GM23338 (cell line): ENCODE results near the gene ERBB4. TPM values are rescaled to one million over a fixed set of nuclear protein-coding genes. Genes with fewer than 3 reads are reported as not detected.

Experiments
- ATAC-seq: fragments of 200-7000 bp; cut with Tn5 transposase; 3 replicates; pipeline ENCODE4 v1.9.1; 2020
- DNase-seq: peaks from one replicate; pipeline ENCODE4 v3.0.0-alpha.2; 2015; ENCODE audit warnings: low spot score
- H2AFZ ChIP-seq: fragments of 200-600 bp; sonication (generic); 2 replicates; pipeline ENCODE4 v1.8.0; 2016; ENCODE audit warnings: antibody characterized with exemption, mild to moderate bottlenecking, moderate library complexity
- H3F3A ChIP-seq: fragments of 200-600 bp; sonication (generic); replicated peaks from 2 replicates; pipeline ENCODE4 v1.8.0; 2017; ENCODE audit warnings: antibody characterized with exemption, mixed run types, low read depth
- H3K27ac ChIP-seq: fragments of 200-600 bp; sonication (generic); 2 replicates; pipeline ENCODE4 v1.6.1; 2016; ENCODE audit warnings: low read depth
- H3K27me3 ChIP-seq: fragments of 200-600 bp; sonication (generic); 2 replicates; pipeline ENCODE4 v1.8.0; 2016; ENCODE audit warnings: mild to moderate bottlenecking, mixed run types, moderate library complexity; ENCODE audit not compliant: insufficient read depth
- H3K36me3 ChIP-seq: fragments of 200-600 bp; sonication (generic); 2 replicates; pipeline ENCODE4 v1.8.0; 2016; ENCODE audit warnings: mild to moderate bottlenecking; ENCODE audit not compliant: insufficient read depth
- H3K4me1 ChIP-seq: fragments of 200-600 bp; sonication (generic); 2 replicates; pipeline ENCODE4 v1.8.0; 2016; ENCODE audit warnings: mild to moderate bottlenecking, moderate library complexity; ENCODE audit not compliant: insufficient read depth
- H3K4me2 ChIP-seq: fragments of 200-600 bp; sonication (generic); 2 replicates; pipeline ENCODE4 v1.7.1; 2017; ENCODE audit warnings: mixed run types
- H3K4me3 ChIP-seq: fragments of 200-600 bp; sonication (generic); 2 replicates; pipeline ENCODE4 v1.6.1; 2016; ENCODE audit warnings: mixed run types
- H3K79me2 ChIP-seq: fragments of 200-600 bp; sonication (generic); replicated peaks from 2 replicates; pipeline ENCODE4 v1.8.0; 2017; ENCODE audit warnings: mild to moderate bottlenecking; ENCODE audit not compliant: insufficient read depth
- H3K9me2 ChIP-seq: fragments of 200-600 bp; sonication (generic); 2 replicates; pipeline ENCODE4 v1.8.0; 2017; ENCODE audit not compliant: insufficient read depth
- H4K20me1 ChIP-seq: fragments of 200-600 bp; sonication (generic); replicated peaks from 2 replicates; pipeline ENCODE4 v1.8.0; 2017; ENCODE audit warnings: mild to moderate bottlenecking; ENCODE audit not compliant: insufficient read depth
- H3K27ac Mint-ChIP-seq: 2 replicates; pipeline ENCODE4 v1.8.0; 2020; ENCODE audit warnings: inconsistent platforms, mild to moderate bottlenecking, moderate library complexity, mixed read lengths
- H3K27me3 Mint-ChIP-seq: 3 replicates; pipeline ENCODE4 v1.8.0; 2022; ENCODE audit warnings: low read depth, mild to moderate bottlenecking, moderate library complexity, mixed read lengths, inconsistent platforms; ENCODE audit not compliant: insufficient read depth, poor library complexity
- H3K36me3 Mint-ChIP-seq: 3 replicates; pipeline ENCODE4 v1.8.0; 2021; ENCODE audit warnings: low read depth, mild to moderate bottlenecking, inconsistent platforms, moderate library complexity, mixed read lengths
- H3K4me1 Mint-ChIP-seq: 3 replicates; pipeline ENCODE4 v1.8.0; 2020; ENCODE audit warnings: mild to moderate bottlenecking, inconsistent platforms, mixed read lengths
- H3K4me3 Mint-ChIP-seq: 3 replicates; pipeline ENCODE4 v1.8.0; 2021; ENCODE audit warnings: moderate library complexity, mild to moderate bottlenecking, inconsistent platforms, mixed read lengths
- H3K9me3 Mint-ChIP-seq: 3 replicates; pipeline ENCODE4 v1.8.0; 2020; ENCODE audit warnings: moderate library complexity, mild to moderate bottlenecking, inconsistent platforms, mixed read lengths
- CREB1 ChIP-seq: fragments of 250-450 bp; sonication (Bioruptor Pico); IDR thresholded peaks from 2 replicates; pipeline ENCODE4 v1.5.0; 2020; ENCODE audit warnings: low read depth, mild to moderate bottlenecking, moderate library complexity
- CTCF ChIP-seq, 2 experiments: fragments of 200-600 bp in 1 of 2; sonication (generic) in 1 of 2; conservative IDR thresholded peaks; 2 replicates each; pipeline versions ENCODE4 v1.5.1 to v1.6.1; 2016 to 2017; ENCODE audit warnings: antibody characterized with exemption in 2 of 2, low read depth in 2 of 2, mild to moderate bottlenecking in 2 of 2, moderate library complexity in 1 of 2
- ETS1 ChIP-seq: IDR thresholded peaks from 2 replicates; pipeline ENCODE4 v1.6.1; 2016; ENCODE audit warnings: antibody characterized with exemption
- EZH2 ChIP-seq: fragments of 200-600 bp; sonication (generic); IDR thresholded peaks from one replicate; pipeline ENCODE4 v1.8.0; 2017; ENCODE audit warnings: antibody characterized with exemption, mild to moderate bottlenecking, low read depth; ENCODE audit not compliant: unreplicated experiment
- EZH2phosphoT487 ChIP-seq: fragments of 200-600 bp; sonication (generic); IDR thresholded peaks from one replicate; pipeline ENCODE4 v1.8.1; 2018; ENCODE audit warnings: antibody characterized with exemption; ENCODE audit not compliant: unreplicated experiment
- JUNB ChIP-seq: IDR thresholded peaks from one replicate; pipeline ENCODE4 v1.6.1; 2016; ENCODE audit warnings: antibody characterized with exemption; ENCODE audit not compliant: unreplicated experiment
- NANOG ChIP-seq: IDR thresholded peaks from 2 replicates; pipeline ENCODE4 v1.6.1; 2016; ENCODE audit warnings: antibody characterized with exemption, borderline replicate concordance
- POLR2AphosphoS5 ChIP-seq: IDR thresholded peaks from 2 replicates; pipeline ENCODE4 v1.6.1; 2016; ENCODE audit warnings: antibody characterized with exemption, low read depth
- STAT1 ChIP-seq: IDR thresholded peaks from one replicate; pipeline ENCODE4 v1.6.1; 2016; ENCODE audit warnings: antibody characterized with exemption; ENCODE audit not compliant: unreplicated experiment
- ZNF114 ChIP-seq: fragments of 250-450 bp; sonication (Bioruptor Pico); IDR thresholded peaks from 2 replicates; pipeline ENCODE4 v1.5.0; 2020; ENCODE audit warnings: mild to moderate bottlenecking, moderate library complexity
- ZNF331 ChIP-seq: fragments of 250-450 bp; sonication (Bioruptor Pico); IDR thresholded peaks from 2 replicates; pipeline ENCODE4 v1.5.0; 2020; ENCODE audit warnings: low read depth, mild to moderate bottlenecking, moderate library complexity
- ZNF462 ChIP-seq: fragments of 250-450 bp; sonication (Bioruptor Pico); IDR thresholded peaks from 2 replicates; pipeline ENCODE4 v1.5.0; 2020; ENCODE audit warnings: mild to moderate bottlenecking, moderate library complexity
- polyA plus RNA-seq: library from polyadenylated mRNA; unstranded; fragments of >200 nt; fragmentation: Nextera tagmentation; extraction: Ambion mirVana; gene quantifications from 2 replicates; pipeline ENCODE4 v1.2.1, GENCODE V29; 2016
- total RNA-seq: library from RNA; depleted of rRNA; stranded (reverse); fragments of >200 nt; shearing (Covaris generic); gene quantifications from 2 replicates; pipeline ENCODE4 v1.2.3, GENCODE V29; 2014
- TF ChIP-seq, protein P1 (sequence below): IDR thresholded peaks from one replicate; pipeline ENCODE4 v1.6.1; 2018; ENCODE audit warnings: antibody characterized with exemption; ENCODE audit not compliant: unreplicated experiment

ERBB4 gene
- total and polyA plus RNA-seq, 2 experiments from 2014 or later: 0.73 to 1.1 TPM

DNA sequence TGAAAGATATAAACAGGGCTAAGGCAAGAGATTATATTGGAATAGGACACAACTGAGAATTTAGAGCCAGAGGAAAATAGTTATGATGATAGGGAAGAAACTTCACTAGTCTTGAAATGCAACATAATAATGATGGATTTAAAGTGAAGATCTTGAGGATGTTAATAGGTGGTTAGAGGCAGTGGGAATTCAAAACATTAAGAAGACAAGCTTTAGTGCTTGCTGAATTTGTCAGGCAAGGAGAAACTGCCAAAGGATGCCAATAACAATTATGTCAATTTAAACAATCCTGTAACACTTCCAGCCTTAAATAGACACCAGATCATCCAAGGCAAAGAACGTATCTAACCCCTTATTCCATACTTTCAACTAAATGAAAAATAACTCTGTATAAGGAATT is 330.1 kb downstream of the ERBB4 start:
- DNase-seq (no peak), ATAC-seq (no peak)
- Mint-ChIP-seq H3K4me1 (no peaks in the 10 kb centered on the region; the same call in 2 of the 3 replicates), H3K27ac (no peak overlapping the region), H3K9me3 (no peaks in the 10 kb centered on the region), H3K36me3 (no peaks in the 10 kb centered on the region), H3K27me3 (no peaks in the 10 kb centered on the region), H3K4me3 (no peak overlapping the region)
- H3K4me2 ChIP-seq: no peak overlapping the region
- no peak overlapping the region for H2AFZ ChIP-seq
- H3F3A ChIP-seq: no peaks in the 10 kb centered on the region
- H3K36me3 ChIP-seq: no peaks in the 10 kb centered on the region
- TF ChIP-seq ZNF114 (no peak), NANOG (no peak), EZH2phosphoT487 (no peak), CREB1 (CRISPR knock-in tag) (no peak), JUNB (no peak), ZNF462 (CRISPR knock-in tag) (no peak), ETS1 (no peak), POLR2AphosphoS5 (no peak), EZH2 (no peak), CTCF (conservative IDR thresholded peaks at IDR 0.05; ENCODE audit: low read depth in 2 of 2) (no peak), ZNF331 (CRISPR knock-in tag) (no peak), STAT1 (no peak)
- TF ChIP-seq, protein P1, sequence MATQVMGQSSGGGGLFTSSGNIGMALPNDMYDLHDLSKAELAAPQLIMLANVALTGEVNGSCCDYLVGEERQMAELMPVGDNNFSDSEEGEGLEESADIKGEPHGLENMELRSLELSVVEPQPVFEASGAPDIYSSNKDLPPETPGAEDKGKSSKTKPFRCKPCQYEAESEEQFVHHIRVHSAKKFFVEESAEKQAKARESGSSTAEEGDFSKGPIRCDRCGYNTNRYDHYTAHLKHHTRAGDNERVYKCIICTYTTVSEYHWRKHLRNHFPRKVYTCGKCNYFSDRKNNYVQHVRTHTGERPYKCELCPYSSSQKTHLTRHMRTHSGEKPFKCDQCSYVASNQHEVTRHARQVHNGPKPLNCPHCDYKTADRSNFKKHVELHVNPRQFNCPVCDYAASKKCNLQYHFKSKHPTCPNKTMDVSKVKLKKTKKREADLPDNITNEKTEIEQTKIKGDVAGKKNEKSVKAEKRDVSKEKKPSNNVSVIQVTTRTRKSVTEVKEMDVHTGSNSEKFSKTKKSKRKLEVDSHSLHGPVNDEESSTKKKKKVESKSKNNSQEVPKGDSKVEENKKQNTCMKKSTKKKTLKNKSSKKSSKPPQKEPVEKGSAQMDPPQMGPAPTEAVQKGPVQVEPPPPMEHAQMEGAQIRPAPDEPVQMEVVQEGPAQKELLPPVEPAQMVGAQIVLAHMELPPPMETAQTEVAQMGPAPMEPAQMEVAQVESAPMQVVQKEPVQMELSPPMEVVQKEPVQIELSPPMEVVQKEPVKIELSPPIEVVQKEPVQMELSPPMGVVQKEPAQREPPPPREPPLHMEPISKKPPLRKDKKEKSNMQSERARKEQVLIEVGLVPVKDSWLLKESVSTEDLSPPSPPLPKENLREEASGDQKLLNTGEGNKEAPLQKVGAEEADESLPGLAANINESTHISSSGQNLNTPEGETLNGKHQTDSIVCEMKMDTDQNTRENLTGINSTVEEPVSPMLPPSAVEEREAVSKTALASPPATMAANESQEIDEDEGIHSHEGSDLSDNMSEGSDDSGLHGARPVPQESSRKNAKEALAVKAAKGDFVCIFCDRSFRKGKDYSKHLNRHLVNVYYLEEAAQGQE: no peak
- H3K4me3 ChIP-seq: no peak overlapping the region
- H3K79me2 ChIP-seq: no peaks in the 10 kb centered on the region
- H3K4me1 ChIP-seq: no peaks in the 10 kb centered on the region
- no peaks in the 10 kb centered on the region for H3K27me3 ChIP-seq
- H4K20me1 ChIP-seq: no peaks in the 10 kb centered on the region
- no peak overlapping the region for H3K27ac ChIP-seq
- H3K9me2 ChIP-seq: no peaks in the 10 kb centered on the region
